ENCODE data around the gene DCAF12L2. TPM values are rescaled to one million over a fixed set of nuclear protein-coding genes. Genes with fewer than 3 reads are reported as not detected.
"Not testable (repeated sequence)": the region's sequence is repeated elsewhere in the genome, so short reads cannot be mapped to it uniquely, and the experiment has no call there.

The DCAF12L2 gene
- not detected for total RNA-seq

DNA sequence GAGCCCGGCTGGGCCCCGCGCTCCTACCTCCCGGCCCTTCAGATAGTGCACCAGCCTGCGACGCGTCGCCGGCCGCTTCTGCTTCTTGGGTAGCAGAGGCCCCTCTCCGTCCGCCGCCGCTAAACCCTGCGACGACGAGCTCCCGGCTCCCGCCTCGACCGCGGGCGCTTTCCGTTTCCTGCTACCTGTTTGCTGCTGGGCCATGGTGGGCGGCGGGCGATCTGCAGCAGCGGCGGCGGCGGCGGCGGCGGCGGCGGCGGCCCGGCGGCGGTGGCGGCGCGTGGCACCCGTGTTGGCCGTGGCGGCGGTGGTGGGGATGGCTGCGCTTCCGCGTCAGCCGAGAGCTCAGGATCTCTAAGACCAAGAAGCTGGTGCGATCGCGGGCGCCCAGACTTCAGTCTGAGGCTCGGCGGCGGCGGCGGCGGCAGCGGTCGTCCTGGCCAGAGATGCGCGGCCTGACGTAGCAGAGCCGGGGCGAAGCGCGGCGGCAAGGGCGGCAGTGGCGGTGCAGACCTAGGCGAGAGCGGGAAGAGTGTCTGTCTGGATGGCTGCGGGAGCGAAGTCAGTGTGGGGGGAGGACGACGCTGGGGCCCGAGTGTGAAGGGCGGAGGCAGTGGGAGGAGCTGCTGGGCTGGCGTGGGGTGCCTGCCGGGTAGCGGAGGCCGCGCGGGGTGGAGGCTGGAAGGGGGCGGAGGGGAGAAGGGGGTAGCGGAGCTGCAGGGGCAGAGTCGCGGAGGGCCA is at the start of gene DCAF12L2:
Gene DCAF12L2, minus strand, starts transcription at position 569 of the 741 bp plus-strand sequence. Its CDS starts 365 bp downstream, at position 204.
- POLR2A ChIA-PET, result no interaction called here
- CTCF ChIA-PET, result no interaction called here

DNA sequence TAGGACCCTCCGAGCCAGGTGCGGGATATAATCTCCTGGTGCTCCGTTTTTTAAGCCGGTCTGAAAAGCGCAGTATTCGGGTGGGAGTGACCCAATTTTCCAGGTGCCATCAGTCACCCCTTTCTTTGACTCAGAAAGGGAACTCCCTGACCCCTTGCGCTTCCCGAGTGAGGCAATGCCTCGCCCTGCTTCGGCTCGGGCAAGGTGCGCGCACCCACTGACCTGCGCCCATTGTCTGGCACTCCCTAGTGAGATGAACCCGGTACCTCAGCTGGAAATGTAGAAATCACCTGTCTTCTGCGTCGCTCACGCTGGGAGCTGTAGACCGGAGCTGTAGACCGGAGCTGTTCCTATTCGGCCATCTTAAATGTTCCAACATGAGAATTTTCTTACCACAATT is 24.8 kb upstream of the DCAF12L2 start:
- POLR2A ChIA-PET, CTCF ChIA-PET: not testable (repeated sequence)

DNA sequence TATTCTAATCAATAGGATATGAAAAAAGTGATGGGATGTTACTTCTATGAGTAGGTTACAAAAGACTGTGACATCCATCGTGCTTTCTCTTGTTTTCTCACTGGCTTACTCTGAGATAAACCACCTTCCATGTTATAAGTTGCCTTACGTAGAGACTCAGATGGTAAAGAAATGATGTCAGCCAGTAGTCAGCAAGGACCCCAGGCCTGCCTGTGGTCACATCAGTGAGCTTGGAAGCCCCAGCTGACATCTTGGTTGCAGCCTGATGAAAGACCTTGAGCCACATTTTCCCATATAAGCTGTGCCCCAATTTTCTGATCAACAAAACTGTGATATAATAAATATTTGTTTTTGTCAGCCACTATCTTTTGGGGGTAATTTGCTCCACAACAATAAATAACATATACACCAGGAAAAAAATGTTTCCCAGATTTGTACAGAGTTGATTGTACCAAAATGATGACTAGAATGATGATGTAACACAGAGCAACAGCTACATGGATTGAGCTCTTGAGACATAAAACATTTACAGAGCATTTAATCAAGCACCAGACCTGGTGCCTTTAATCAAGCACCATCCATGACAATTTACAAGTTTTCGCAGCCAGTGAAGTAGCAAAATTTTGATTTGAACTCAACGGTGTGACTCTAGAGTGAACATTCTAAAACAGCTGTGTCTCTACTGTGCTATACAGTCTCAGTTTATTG is 11.2 kb upstream of the DCAF12L2 start:
- ChIA-PET POLR2A (no interaction called here), CTCF (no interaction called here)

DNA sequence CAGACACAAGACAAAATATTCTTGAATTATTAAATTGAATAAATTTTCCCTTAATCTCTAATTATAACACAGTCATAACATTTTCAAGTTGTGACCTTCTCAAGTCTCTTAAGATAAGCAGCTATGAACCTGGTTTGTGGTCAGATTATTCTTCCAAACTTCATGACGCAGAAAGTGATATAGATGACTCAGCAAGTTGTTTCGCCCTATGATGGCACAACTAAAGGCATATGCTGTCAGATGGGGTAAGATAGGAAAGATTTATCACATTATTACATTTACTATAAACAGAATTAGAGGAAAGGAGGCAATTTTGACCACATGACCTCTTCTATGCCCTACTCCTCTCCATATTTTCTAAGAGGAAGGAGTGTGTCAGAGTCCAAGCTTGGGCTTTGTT is 4.6 kb upstream of the DCAF12L2 start:
- ChIA-PET POLR2A (no interaction called here), CTCF (no interaction called here)

DNA sequence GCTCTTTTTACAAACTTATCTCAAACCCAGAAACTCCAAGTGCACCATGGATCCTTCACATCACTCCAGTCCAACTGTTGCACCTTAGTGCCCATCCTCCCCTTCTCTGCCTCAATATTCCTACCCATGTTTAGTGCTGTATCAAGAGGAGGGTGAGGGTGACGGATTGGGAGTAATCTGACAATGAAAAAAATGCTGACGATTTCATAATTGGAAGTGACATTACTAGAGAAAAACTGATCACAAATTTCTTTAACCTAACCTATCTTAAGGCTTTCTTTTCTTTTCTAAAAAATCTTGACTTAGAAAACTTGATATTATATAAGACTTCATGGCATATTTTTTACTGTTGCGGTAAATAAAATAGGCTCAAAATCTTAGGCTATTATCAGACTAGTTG is 1.5 kb upstream of the DCAF12L2 start:
- ChIA-PET POLR2A (no interaction called here), CTCF (no interaction called here)

DNA sequence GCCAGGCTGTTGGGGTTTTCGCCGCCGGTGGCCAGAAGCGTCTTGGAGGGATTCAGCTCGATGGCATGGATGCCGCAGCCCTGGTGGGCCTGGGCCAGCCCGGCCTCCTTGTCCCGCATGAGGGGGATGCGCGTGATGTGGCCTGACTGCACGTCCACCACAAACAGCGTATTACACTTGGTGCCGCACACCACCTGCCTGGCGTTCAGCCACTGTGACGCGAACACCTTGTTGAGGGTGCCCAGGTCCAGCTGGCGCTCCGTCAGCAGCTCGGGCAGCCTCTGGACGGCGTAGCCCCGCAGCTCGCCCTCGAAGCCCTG is 728 bp downstream of the DCAF12L2 start:
- POLR2A ChIA-PET, result no interaction called here
- CTCF ChIA-PET, result no interaction called here

DNA sequence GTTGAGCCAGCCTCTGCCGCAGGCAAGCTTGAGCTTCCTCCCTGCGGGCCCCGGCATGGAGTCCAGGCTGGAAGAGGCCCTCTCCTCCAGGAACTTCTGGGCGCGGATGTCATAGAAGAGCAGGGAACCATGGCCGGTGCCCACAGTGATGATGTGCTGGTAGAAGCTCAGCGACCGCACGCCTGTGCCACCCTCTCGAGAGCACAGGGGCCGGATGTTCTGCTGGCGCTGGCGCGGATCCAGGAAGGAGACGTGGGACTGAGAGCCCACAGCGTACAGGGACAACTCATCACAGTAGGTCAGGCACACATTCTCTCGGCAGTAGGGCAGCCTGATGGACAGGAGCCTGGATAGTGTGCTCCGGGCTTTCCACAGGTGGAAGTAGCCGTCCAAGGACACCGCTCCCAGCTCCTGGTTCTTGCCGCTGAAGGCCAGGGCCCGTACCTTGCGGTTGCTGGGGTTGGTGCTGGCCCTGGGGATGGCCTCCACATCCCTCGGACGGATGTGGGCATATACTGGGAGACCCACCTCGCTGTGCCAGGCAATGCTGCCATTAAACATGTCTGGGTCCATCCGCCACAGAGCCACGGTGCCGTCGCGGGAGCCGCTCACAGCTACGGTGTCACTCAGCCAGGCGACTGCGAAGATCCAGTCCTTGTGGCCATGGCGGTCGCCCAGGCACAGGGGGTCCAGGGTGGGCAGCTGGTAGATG is 1.2 kb downstream of the DCAF12L2 start:
- ChIA-PET CTCF (no interaction called here), POLR2A (no interaction called here)

DNA sequence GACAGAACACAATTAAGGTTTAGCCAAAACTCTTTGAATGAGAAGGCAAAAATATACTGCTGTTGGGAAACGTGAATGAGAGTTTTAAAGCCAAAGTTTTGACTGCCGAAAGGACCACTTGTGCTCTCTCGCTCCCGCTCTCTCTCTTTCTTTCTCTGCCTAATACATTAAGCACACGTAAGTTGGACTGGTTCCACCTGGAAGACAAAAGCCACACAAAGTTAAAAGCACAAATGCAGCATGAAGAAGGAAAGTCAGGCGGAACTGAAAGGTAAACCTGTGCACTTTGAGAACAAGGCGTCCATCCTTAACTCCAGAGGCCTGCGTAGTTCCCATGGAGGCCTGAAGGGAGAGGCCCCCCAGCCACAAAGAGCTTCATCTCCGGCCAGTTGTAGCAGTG is 1.9 kb downstream of the DCAF12L2 start:
- POLR2A ChIA-PET, result no interaction called here
- CTCF ChIA-PET, result no interaction called here

DNA sequence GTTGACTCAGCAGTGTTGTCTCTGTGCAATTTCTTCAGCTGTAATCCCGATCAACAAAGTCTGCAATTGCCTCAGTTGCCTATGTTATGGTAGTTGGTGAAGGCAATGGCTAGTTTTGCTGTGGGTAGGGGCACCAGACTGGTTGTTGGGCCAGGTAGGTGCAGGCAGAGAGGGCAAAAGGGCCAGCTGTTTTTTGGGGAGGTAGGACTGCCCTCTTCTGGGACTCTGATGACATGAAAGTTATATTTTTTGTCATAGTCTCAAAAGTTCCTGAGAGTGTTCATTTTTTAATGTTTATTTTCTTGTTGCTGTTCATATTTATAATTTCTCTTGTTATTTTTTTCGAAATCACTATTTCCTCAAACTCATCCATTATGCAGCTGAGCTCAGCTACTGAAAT is 25.1 kb downstream of the DCAF12L2 start:
- ChIA-PET POLR2A (no interaction called here), CTCF (no interaction called here)

DNA sequence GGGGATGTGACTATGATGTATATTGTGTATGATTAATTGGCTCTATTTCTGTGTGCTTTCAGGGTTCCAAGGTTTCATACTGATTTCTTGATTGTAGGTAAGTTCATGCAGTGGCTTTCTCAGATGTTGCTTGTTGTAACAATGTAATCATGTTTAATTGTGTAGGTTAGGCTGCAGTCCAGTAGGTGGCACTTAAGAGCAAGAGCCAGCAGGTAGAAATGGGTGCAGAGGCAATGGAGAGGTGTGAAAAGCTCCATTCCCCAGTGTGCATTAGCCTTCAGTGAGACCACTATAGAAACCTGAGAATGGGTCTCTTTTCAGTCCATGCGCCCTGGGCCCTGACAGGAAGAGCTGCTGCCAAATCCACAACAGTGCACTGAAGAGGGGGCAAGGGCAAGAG is 28.2 kb downstream of the DCAF12L2 start:
- CTCF ChIA-PET, result no interaction called here
- POLR2A ChIA-PET, result no interaction called here

DNA sequence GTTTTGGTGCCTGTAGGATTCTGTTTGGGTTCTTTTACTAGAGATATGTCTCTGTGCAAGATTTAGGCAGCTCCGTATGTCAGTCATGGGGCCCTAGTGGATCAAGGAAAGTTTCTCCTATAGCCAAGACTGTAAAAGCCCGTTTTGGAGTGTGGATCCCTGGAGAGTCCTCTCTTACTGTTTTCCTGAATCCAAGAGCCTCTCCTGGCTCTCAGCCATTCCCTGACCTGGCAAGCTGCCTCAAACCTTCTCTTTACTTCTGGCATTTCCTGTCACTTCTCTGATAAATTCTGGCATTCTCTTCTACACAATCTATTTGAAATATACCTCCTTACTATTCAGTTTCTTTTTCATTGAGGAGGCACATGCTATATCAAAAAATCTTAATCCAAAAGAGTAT is 41.4 kb downstream of the DCAF12L2 start:
- ChIA-PET CTCF (no interaction called here), POLR2A (no interaction called here)
